H1 (cell line): Measurements from ENCODE around the gene JDP2. TPM values are rescaled to one million over a fixed set of nuclear protein-coding genes. Genes with fewer than 3 reads are reported as not detected.

Source experiments
- BCL11A ChIP-seq, 2 experiments: IDR thresholded peaks; one replicate each; pipeline ENCODE4 v1.6.1; 2011; ENCODE audit warnings: low read depth in 2 of 2, low read length in 2 of 2, mild to moderate bottlenecking in 2 of 2
- CHD2 ChIP-seq: IDR thresholded peaks from 2 replicates; pipeline ENCODE4 v1.6.1; 2012; ENCODE audit warnings: low read length, improper control_type of control experiment
- CREB1 ChIP-seq: IDR thresholded peaks from 2 replicates; pipeline ENCODE4 v1.6.1; 2012; ENCODE audit warnings: inconsistent platforms
- E2F6 ChIP-seq: IDR thresholded peaks from 2 replicates; pipeline ENCODE4 v1.6.1; 2012; ENCODE audit warnings: inconsistent platforms
- JUND ChIP-seq: IDR thresholded peaks from 2 replicates; pipeline ENCODE4 v1.6.1; 2011; ENCODE audit warnings: mild to moderate bottlenecking, improper control_type of control experiment, low read length
- PHF8 ChIP-seq: fragments of 200-600 bp; sonication (generic); conservative IDR thresholded peaks from 2 replicates; pipeline ENCODE4 v1.7.1; 2012; ENCODE audit warnings: low read depth, mild to moderate bottlenecking, inconsistent platforms, low read length, moderate library complexity
- POU5F1 ChIP-seq: IDR thresholded peaks from 2 replicates; pipeline ENCODE4 v1.6.1; 2011; ENCODE audit warnings: low read depth, mild to moderate bottlenecking, low read length, moderate library complexity
- RFX5 ChIP-seq: IDR thresholded peaks from 2 replicates; pipeline ENCODE4 v1.6.1; 2011; ENCODE audit warnings: low read depth, low read length, improper control_type of control experiment, borderline replicate concordance
- SP4 ChIP-seq: IDR thresholded peaks from 2 replicates; pipeline ENCODE4 v1.6.1; 2012; ENCODE audit warnings: low read length, inconsistent platforms
- TAF1 ChIP-seq: IDR thresholded peaks from 2 replicates; pipeline ENCODE4 v1.6.1; 2011; ENCODE audit warnings: mild to moderate bottlenecking, low read depth, low read length
- polyA plus RNA-seq, 7 experiments: library from polyadenylated mRNA; depleted of rRNA in 3 of 7; stranded (reverse) in 5 of 7; unstranded in 2 of 7; fragments of >200 nt in 5 of 7; fragments of 200-250 nt in 2 of 7; gene quantifications; 1 replicate in 5 of 7; 2 replicates in 1 of 7; 4 replicates in 1 of 7; pipeline versions ENCODE4 v1.2.1 to v1.2.3, GENCODE V29; 2011 to 2013; ENCODE audit warnings: missing spikeins in 2 of 7, mixed read lengths in 2 of 7
- total RNA-seq: library from RNA; stranded (reverse); fragmentation: NEBNext Ultra II Directional; extraction: Animal tissue kit (Norgen Biotek cat#: 25700); gene quantifications from 2 replicates; pipeline ENCODE4 v1.2.1, GENCODE V29; 2021
- TF ChIP-seq, protein P1 (sequence below): fragments of 300-600 bp; sonication (generic); IDR thresholded peaks from 2 replicates; pipeline ENCODE4 v1.7.1; 2012; ENCODE audit warnings: low read length, moderate library complexity, mild to moderate bottlenecking, inconsistent platforms; ENCODE audit not compliant: insufficient replicate concordance

Gene JDP2
- total and polyA plus RNA-seq, 2 of the 8 experiments (the other 6 are each of a cell fraction or from before 2014, with no cell fraction given) = 8.9 to 27.2 TPM

DNA sequence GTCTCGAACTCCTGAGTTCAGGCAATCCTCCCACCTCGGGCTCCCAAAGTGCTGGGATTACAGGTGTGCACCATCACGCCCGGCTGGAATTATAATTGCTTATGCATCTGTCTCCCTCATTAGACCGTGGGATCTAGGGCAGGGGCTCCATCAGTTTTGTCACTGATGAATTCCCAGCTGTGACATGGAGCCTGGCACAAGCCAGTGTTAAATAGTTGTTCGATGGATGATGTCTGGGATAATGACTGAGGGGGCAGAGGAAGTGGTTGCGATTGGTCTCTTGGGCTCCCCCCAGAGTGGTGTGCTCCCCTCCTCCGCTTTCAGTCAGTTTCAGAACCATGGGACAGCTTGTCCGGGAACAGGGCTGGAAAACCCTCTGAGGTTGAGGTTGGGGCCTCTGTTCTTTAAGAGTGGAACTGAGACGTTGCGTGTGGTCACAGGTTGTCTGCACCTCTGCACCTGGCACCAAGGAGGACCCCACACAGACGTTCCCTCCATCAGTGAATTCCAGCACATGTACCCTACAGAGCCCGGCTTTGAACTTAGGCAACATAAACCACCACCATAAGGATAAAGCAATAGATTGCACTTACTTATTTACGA is 63.7 kb downstream of the JDP2 start (continued):
- TF ChIP-seq, protein P1, sequence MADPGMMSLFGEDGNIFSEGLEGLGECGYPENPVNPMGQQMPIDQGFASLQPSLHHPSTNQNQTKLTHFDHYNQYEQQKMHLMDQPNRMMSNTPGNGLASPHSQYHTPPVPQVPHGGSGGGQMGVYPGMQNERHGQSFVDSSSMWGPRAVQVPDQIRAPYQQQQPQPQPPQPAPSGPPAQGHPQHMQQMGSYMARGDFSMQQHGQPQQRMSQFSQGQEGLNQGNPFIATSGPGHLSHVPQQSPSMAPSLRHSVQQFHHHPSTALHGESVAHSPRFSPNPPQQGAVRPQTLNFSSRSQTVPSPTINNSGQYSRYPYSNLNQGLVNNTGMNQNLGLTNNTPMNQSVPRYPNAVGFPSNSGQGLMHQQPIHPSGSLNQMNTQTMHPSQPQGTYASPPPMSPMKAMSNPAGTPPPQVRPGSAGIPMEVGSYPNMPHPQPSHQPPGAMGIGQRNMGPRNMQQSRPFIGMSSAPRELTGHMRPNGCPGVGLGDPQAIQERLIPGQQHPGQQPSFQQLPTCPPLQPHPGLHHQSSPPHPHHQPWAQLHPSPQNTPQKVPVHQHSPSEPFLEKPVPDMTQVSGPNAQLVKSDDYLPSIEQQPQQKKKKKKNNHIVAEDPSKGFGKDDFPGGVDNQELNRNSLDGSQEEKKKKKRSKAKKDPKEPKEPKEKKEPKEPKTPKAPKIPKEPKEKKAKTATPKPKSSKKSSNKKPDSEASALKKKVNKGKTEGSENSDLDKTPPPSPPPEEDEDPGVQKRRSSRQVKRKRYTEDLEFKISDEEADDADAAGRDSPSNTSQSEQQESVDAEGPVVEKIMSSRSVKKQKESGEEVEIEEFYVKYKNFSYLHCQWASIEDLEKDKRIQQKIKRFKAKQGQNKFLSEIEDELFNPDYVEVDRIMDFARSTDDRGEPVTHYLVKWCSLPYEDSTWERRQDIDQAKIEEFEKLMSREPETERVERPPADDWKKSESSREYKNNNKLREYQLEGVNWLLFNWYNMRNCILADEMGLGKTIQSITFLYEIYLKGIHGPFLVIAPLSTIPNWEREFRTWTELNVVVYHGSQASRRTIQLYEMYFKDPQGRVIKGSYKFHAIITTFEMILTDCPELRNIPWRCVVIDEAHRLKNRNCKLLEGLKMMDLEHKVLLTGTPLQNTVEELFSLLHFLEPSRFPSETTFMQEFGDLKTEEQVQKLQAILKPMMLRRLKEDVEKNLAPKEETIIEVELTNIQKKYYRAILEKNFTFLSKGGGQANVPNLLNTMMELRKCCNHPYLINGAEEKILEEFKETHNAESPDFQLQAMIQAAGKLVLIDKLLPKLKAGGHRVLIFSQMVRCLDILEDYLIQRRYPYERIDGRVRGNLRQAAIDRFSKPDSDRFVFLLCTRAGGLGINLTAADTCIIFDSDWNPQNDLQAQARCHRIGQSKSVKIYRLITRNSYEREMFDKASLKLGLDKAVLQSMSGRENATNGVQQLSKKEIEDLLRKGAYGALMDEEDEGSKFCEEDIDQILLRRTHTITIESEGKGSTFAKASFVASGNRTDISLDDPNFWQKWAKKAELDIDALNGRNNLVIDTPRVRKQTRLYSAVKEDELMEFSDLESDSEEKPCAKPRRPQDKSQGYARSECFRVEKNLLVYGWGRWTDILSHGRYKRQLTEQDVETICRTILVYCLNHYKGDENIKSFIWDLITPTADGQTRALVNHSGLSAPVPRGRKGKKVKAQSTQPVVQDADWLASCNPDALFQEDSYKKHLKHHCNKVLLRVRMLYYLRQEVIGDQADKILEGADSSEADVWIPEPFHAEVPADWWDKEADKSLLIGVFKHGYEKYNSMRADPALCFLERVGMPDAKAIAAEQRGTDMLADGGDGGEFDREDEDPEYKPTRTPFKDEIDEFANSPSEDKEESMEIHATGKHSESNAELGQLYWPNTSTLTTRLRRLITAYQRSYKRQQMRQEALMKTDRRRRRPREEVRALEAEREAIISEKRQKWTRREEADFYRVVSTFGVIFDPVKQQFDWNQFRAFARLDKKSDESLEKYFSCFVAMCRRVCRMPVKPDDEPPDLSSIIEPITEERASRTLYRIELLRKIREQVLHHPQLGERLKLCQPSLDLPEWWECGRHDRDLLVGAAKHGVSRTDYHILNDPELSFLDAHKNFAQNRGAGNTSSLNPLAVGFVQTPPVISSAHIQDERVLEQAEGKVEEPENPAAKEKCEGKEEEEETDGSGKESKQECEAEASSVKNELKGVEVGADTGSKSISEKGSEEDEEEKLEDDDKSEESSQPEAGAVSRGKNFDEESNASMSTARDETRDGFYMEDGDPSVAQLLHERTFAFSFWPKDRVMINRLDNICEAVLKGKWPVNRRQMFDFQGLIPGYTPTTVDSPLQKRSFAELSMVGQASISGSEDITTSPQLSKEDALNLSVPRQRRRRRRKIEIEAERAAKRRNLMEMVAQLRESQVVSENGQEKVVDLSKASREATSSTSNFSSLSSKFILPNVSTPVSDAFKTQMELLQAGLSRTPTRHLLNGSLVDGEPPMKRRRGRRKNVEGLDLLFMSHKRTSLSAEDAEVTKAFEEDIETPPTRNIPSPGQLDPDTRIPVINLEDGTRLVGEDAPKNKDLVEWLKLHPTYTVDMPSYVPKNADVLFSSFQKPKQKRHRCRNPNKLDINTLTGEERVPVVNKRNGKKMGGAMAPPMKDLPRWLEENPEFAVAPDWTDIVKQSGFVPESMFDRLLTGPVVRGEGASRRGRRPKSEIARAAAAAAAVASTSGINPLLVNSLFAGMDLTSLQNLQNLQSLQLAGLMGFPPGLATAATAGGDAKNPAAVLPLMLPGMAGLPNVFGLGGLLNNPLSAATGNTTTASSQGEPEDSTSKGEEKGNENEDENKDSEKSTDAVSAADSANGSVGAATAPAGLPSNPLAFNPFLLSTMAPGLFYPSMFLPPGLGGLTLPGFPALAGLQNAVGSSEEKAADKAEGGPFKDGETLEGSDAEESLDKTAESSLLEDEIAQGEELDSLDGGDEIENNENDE = no peak
- no peak for TF ChIP-seq RFX5
- no peak for TF ChIP-seq TAF1
- no peak for TF ChIP-seq JUND
- TF ChIP-seq BCL11A (IDR thresholded peaks at IDR 0.05; ENCODE audit: low read depth in 2 of 2, low read length in 2 of 2) = no peak
- no peak for TF ChIP-seq PHF8
- TF ChIP-seq SP4 = no peak
- TF ChIP-seq E2F6 = no peak
- TF ChIP-seq POU5F1 = no peak
- no peak for TF ChIP-seq CHD2
- no peak for TF ChIP-seq CREB1
